B cell (primary cell): ENCODE measurements around the gene LENG1. TPM values are rescaled to one million over a fixed set of nuclear protein-coding genes. Genes with fewer than 3 reads are reported as not detected.
A peak's percentile ranks its signal among the peaks of the same experiment; 100 is the strongest.

Experiments used
- ATAC-seq: fragments of 200-7000 bp; cut with Tn5 transposase; one replicate; pipeline ENCODE4 v1.10.0; 2021; ENCODE audit warnings: low read depth, mild to moderate bottlenecking, moderate number of reproducible peaks, moderate library complexity
- CTCF ChIA-PET: fragments of 350-600 bp; sonication (Branson Sonifier 250); formaldehyde crosslinking; loops from one replicate; lab custom pipeline; 2021; ENCODE audit warnings: antibody characterized with exemption, inconsistent platforms; lab: Charles Lee
- POLR2A ChIA-PET: fragments of 350-600 bp; sonication (Branson Sonifier 250); formaldehyde crosslinking; loops from one replicate; lab custom pipeline; 2021; ENCODE audit warnings: antibody characterized with exemption; lab: Charles Lee
- DNase-seq: peaks from one replicate; pipeline ENCODE4 v3.0.0; 2013
- H2AFZ ChIP-seq: 2 replicates; pipeline ENCODE4 v1.6.1; 2012; ENCODE audit warnings: mild to moderate bottlenecking, low read depth, low read length; ENCODE audit not compliant: insufficient read depth, poor library complexity, severe bottlenecking
- H3K27ac ChIP-seq, 2 donors: 1 replicate in 1 of 2; 2 replicates in 1 of 2; pipeline ENCODE4 v1.5.1; 2012 to 2013; ENCODE audit warnings: low read length in 2 of 2, mild to moderate bottlenecking in 2 of 2, moderate library complexity in 1 of 2
- H3K27me3 ChIP-seq, 4 experiments: fragments of 200-600 bp in 1 of 4; sonication (generic) in 1 of 4; replicated peaks in 1 of 4; 1 replicate in 2 of 4; 2 replicates in 2 of 4; pipeline versions ENCODE4 v1.6.1 to v1.7.0; 2013 to 2016; ENCODE audit warnings: low read length in 3 of 4, mild to moderate bottlenecking in 2 of 4, mixed read lengths in 1 of 4, moderate library complexity in 1 of 4; ENCODE audit not compliant: insufficient read depth in 4 of 4, control insufficient read depth in 3 of 4; ENCODE audit errors: control extremely low read depth in 1 of 4
- H3K36me3 ChIP-seq, 2 experiments: replicated peaks in 1 of 2; 1 replicate in 1 of 2; 2 replicates in 1 of 2; pipeline versions ENCODE4 v1.6.1 to v1.7.1; 2013; ENCODE audit warnings: low read length in 1 of 2; ENCODE audit not compliant: insufficient read depth in 2 of 2, control insufficient read depth in 1 of 2; ENCODE audit errors: control extremely low read depth in 1 of 2, extremely low read depth in 1 of 2
- H3K4me1 ChIP-seq, 2 donors: fragments of 200-600 bp in 1 of 2; sonication (generic) in 1 of 2; 1 replicate in 1 of 2; 2 replicates in 1 of 2; pipeline versions ENCODE4 v1.5.1 to v1.6.1; 2013 to 2017; ENCODE audit warnings: low read length in 2 of 2; ENCODE audit not compliant: control insufficient read depth in 2 of 2, insufficient read depth in 2 of 2
- H3K4me2 ChIP-seq: replicated peaks from 2 replicates; pipeline ENCODE3; 2012; ENCODE audit warnings: mild to moderate bottlenecking, low read depth, low read length; ENCODE audit not compliant: poor library complexity, severe bottlenecking
- H3K4me3 ChIP-seq, 5 experiments: fragments of 200-600 bp in 1 of 5; sonication (generic) in 1 of 5; 1 replicate in 3 of 5; 2 replicates in 2 of 5; pipeline versions ENCODE4 v1.5.1 to v1.7.0; 2011 to 2016; ENCODE audit warnings: low read length in 4 of 5, mild to moderate bottlenecking in 4 of 5, low read depth in 2 of 5, control low read depth in 1 of 5, moderate library complexity in 1 of 5; ENCODE audit not compliant: insufficient read depth in 1 of 5; ENCODE audit errors: control extremely low read depth in 1 of 5, extremely low read depth in 1 of 5
- H3K79me2 ChIP-seq: fragments of 200-600 bp; sonication (generic); one replicate; pipeline ENCODE4 v1.6.0; 2016; ENCODE audit warnings: low read length; ENCODE audit not compliant: control insufficient read depth, insufficient read depth
- H3K9ac ChIP-seq: fragments of 200-600 bp; sonication (generic); 2 replicates; pipeline ENCODE4 v1.6.1; 2017; ENCODE audit warnings: mild to moderate bottlenecking, low read length, moderate library complexity
- H3K9me3 ChIP-seq, 3 donors: one replicate each; pipeline versions ENCODE4 v1.6.1 to v1.7.1; 2013; ENCODE audit warnings: low read length in 2 of 3; ENCODE audit not compliant: control insufficient read depth in 2 of 3, insufficient read depth in 1 of 3; ENCODE audit errors: control extremely low read depth in 1 of 3
- H4K20me1 ChIP-seq: 2 replicates; pipeline ENCODE4 v1.6.0; 2012; ENCODE audit warnings: mild to moderate bottlenecking, low read length; ENCODE audit not compliant: insufficient read depth, control insufficient read depth, poor library complexity, severe bottlenecking
- H3K27ac Mint-ChIP-seq: one replicate; pipeline ENCODE4 v1.8.0; 2021; ENCODE audit warnings: mixed read lengths
- H3K27me3 Mint-ChIP-seq: one replicate; pipeline ENCODE4 v1.8.0; 2021; ENCODE audit warnings: mixed read lengths
- H3K4me1 Mint-ChIP-seq: one replicate; pipeline ENCODE4 v1.8.0; 2021; ENCODE audit warnings: mixed read lengths
- H3K4me3 Mint-ChIP-seq: one replicate; pipeline ENCODE4 v1.8.0; 2021; ENCODE audit warnings: mixed read lengths
- H3K9me3 Mint-ChIP-seq: one replicate; pipeline ENCODE4 v1.8.0; 2022; ENCODE audit warnings: mixed read lengths; ENCODE audit not compliant: insufficient read depth
- EZH2 ChIP-seq: IDR thresholded peaks from 2 replicates; pipeline ENCODE4 v1.6.1; 2012; ENCODE audit warnings: borderline replicate concordance, low read depth, mild to moderate bottlenecking, moderate library complexity, low read length; ENCODE audit not compliant: insufficient read depth, poor library complexity, severe bottlenecking
- WGBS: methylation state at CpG from one replicate; pipeline ENCODE4 v1.1.5; 2013; ENCODE audit warnings: missing lambda C conversion rate; ENCODE audit not compliant: insufficient coverage; 5-methylcytosine and 5-hydroxymethylcytosine counted together
- intact Hi-C: fragments of 100-400 bp; cut with micrococcal nuclease; formaldehyde crosslinking; loops from one replicate; pipeline ENCODE4 v1.10.0; 2022
- polyA plus RNA-seq: library from polyadenylated mRNA; depleted of rRNA; stranded (reverse); fragments of >200 nt; gene quantifications from 2 replicates; pipeline ENCODE4 v1.2.3, GENCODE V29; 2012
- total RNA-seq, 2 donors: library from RNA; stranded (reverse); fragments of 120-200 nt in 1 of 2; gene quantifications; 1 replicate in 1 of 2; 2 replicates in 1 of 2; pipeline versions ENCODE4 v1.2.3 to v1.2.4, GENCODE V29; 2013 to 2022
- TF ChIP-seq, protein P1 (sequence below): fragments of 200-600 bp; IDR thresholded peaks from one replicate; pipeline ENCODE4 v1.8.0; 2022; ENCODE audit warnings: antibody characterized with exemption, mild to moderate bottlenecking

Gene LENG1
- total and polyA plus RNA-seq, 2 donors (not counting 1 experiment from before 2014, with no cell fraction given), result 9.2 to 16.5 TPM

DNA sequence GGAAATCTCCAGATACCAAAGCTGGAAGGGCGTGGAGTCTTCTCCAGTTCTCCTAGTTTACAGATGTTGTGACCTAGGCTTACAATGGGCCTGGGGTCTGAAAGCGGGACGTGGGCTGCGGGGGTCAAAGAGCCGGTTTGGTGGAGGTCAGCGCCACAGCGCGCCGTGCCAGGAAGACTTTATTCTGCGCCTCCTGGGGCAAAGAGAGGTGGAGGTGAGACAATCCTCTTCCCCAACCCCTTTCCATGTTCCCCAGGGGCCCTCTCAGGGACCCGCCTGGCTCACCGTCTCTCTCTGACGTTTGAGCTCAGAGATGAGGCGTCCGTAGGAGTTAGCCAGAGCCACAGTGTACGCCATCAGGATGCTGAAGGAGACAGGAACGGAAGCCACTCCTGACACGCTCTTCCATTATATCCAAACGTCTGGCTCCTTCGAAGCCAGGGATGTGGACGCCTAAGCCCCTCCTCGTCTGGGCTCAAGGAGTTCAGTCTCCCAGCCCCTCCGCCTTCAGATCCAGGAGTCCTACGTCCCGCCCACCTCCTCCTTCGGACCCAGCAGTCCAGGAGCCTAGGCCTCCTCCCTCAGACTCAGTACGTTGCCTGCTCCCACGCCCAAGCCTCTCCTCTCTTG is 776 bp upstream of the LENG1 start:
- no peak for DNase-seq
- Histone ChIP-seq H3K4me3 (peak overlapping the region; percentile 42 to 90 (median 59)), H3K36me3 (peaks cover 2 to 33% of the 10 kb centered on the region in 2 experiments), H3K9me3 (peaks cover 0 to 12% (median 0%) of the 10 kb centered on the region in 3 donors), H3K9ac (peak overlapping the region; percentile 72), H4K20me1 (peaks cover 33% of the 10 kb centered on the region), H3K4me2 (peak overlapping the region; percentile 97), H3K4me1 (peaks cover 37 to 50% of the 10 kb centered on the region in 2 donors), H3K27me3 (peaks cover 0 to 14% (median 7%) of the 10 kb centered on the region in 4 experiments), H3K79me2 (peaks cover 27% of the 10 kb centered on the region), H2AFZ (peak overlapping the region; percentile 98), H3K27ac (peak overlapping the region; percentile 75 to 82)
- ChIA-PET POLR2A (interaction anchor here (0.6 to 2.7 kb wide), 7 partner anchors 23 to 1179 kb away, joined by 3 to 24 read pairs (median 6); partner anchors contain the start of genes CNOT3, KMT5C, MBOAT7 and PRPF31), CTCF (interaction anchor here (0.6 to 1.9 kb wide), 9 partner anchors 7 to 137 kb away, joined by 3 to 8 read pairs (median 5); partner anchors contain the start of genes CNOT3, MBOAT7 and TSEN34)
- H3K4me1 Mint-ChIP-seq, result peaks cover 48% of the 10 kb centered on the region
- WGBS, result 10% methylated on average over 23 of the region's 28 CpGs
- H3K4me3 Mint-ChIP-seq, result peak overlapping the region; percentile 100
- no peak for TF ChIP-seq EZH2
- TF ChIP-seq, protein P1, sequence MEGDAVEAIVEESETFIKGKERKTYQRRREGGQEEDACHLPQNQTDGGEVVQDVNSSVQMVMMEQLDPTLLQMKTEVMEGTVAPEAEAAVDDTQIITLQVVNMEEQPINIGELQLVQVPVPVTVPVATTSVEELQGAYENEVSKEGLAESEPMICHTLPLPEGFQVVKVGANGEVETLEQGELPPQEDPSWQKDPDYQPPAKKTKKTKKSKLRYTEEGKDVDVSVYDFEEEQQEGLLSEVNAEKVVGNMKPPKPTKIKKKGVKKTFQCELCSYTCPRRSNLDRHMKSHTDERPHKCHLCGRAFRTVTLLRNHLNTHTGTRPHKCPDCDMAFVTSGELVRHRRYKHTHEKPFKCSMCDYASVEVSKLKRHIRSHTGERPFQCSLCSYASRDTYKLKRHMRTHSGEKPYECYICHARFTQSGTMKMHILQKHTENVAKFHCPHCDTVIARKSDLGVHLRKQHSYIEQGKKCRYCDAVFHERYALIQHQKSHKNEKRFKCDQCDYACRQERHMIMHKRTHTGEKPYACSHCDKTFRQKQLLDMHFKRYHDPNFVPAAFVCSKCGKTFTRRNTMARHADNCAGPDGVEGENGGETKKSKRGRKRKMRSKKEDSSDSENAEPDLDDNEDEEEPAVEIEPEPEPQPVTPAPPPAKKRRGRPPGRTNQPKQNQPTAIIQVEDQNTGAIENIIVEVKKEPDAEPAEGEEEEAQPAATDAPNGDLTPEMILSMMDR, result no peak
- H3K27me3 Mint-ChIP-seq, result peaks cover 12% of the 10 kb centered on the region
- no peaks in the 10 kb centered on the region for H3K9me3 Mint-ChIP-seq
- intact Hi-C loops, result no loop called here
- no peak for ATAC-seq
- peak overlapping the region; percentile 100 for H3K27ac Mint-ChIP-seq
